Measurements from ENCODE around the gene ZFR2. TPM values are rescaled to one million over a fixed set of nuclear protein-coding genes. Genes with fewer than 3 reads are reported as not detected.
A peak's percentile ranks its signal among the peaks of the same experiment; 100 is the strongest.

Gene ZFR2
- polyA plus RNA-seq, 1 of the 3 experiments (the other 2 are of a cell fraction), result 0.44 TPM

GRCh38 chr19:3857449-3858003 lies 11.3 kb downstream of the ZFR2 start:
- TF ChIP-seq RFX5 (IDR thresholded peaks at IDR 0.05; ENCODE audit: low read length) (peak; percentile 97), TAF1 (IDR thresholded peaks at IDR 0.05; ENCODE audit: borderline replicate concordance, low read depth, low read length) (no peak)
- no peaks in the 10 kb centered on the region for H4K20me1 ChIP-seq (ENCODE audit: insufficient read depth)
- 64% methylated on average over 9 of the region's 12 CpGs for WGBS (ENCODE audit: low lambda C conversion rate)
- H3K4me3 ChIP-seq (ENCODE audit: low read depth in 2 of 2, low read length in 1 of 2), result no peak overlapping the region
- H3K9ac ChIP-seq, result no peak overlapping the region
- H3F3A ChIP-seq (replicated peaks; ENCODE audit: insufficient read depth), result no peaks in the 10 kb centered on the region
- H3K9me3 ChIP-seq, result no peaks in the 10 kb centered on the region
- no peak overlapping the region for H3K27ac ChIP-seq (ENCODE audit: low read depth in 2 of 2, low read length in 1 of 2)
- no peaks in the 10 kb centered on the region for H3K36me3 ChIP-seq (replicated peaks in 1 of 2; ENCODE audit: control insufficient read depth in 1 of 2, insufficient read depth in 2 of 2, low read length in 1 of 2)
- H2AFZ ChIP-seq (ENCODE audit: low read depth), result no peak overlapping the region
- POLR2A ChIA-PET, result interaction anchor here (0.5 kb wide), 1 partner anchor 16 kb away, joined by 3 read pairs; no protein-coding TSS in a partner anchor
- H3K79me2 ChIP-seq (ENCODE audit: insufficient read depth), result no peaks in the 10 kb centered on the region
- no peaks in the 10 kb centered on the region for H3K27me3 ChIP-seq (ENCODE audit: insufficient read depth)
- H3K4me1 ChIP-seq (ENCODE audit: control insufficient read depth in 1 of 2, insufficient read depth in 2 of 2, low read depth in 1 of 2, low read length in 1 of 2), result no peaks in the 10 kb centered on the region
- H3K9me2 ChIP-seq, result no peaks in the 10 kb centered on the region
- CTCF ChIA-PET, result no interaction called here
- no peak for DNase-seq
- no peak overlapping the region for H3K4me2 ChIP-seq

- Histone ChIP-seq H3K79me2 (ENCODE audit: insufficient read depth) (no peaks in the 10 kb centered on the region), H2AFZ (ENCODE audit: low read depth) (no peak overlapping the region), H4K20me1 (ENCODE audit: insufficient read depth) (no peaks in the 10 kb centered on the region), H3K4me1 (ENCODE audit: control insufficient read depth in 1 of 2, insufficient read depth in 2 of 2, low read depth in 1 of 2, low read length in 1 of 2) (no peaks in the 10 kb centered on the region), H3F3A (replicated peaks; ENCODE audit: insufficient read depth) (no peaks in the 10 kb centered on the region), H3K9me3 (no peaks in the 10 kb centered on the region), H3K4me2 (no peak overlapping the region), H3K36me3 (replicated peaks in 1 of 2; ENCODE audit: control insufficient read depth in 1 of 2, insufficient read depth in 2 of 2, low read length in 1 of 2) (no peaks in the 10 kb centered on the region), H3K9ac (no peak overlapping the region), H3K9me2 (no peaks in the 10 kb centered on the region), H3K27ac (ENCODE audit: low read depth in 2 of 2, low read length in 1 of 2) (no peak overlapping the region), H3K27me3 (ENCODE audit: insufficient read depth) (no peaks in the 10 kb centered on the region; the same call in 1 of the 2 replicates), H3K4me3 (ENCODE audit: low read depth in 2 of 2, low read length in 1 of 2) (no peak overlapping the region)
- TF ChIP-seq NRF1 (IDR thresholded peaks at IDR 0.05; ENCODE audit: low read depth, low read length) (no peak), IRF3 (IDR thresholded peaks at IDR 0.05; ENCODE audit: low read depth, low read length) (no peak), RXRA (IDR thresholded peaks at IDR 0.05; ENCODE audit: borderline replicate concordance, low read depth) (no peak), MEF2A (IDR thresholded peaks at IDR 0.05; ENCODE audit: borderline replicate concordance, low read depth) (no peak), POLR2AphosphoS5 (IDR thresholded peaks at IDR 0.05; ENCODE audit: low read depth, low read length) (no peak), REST (IDR thresholded peaks at IDR 0.05; ENCODE audit: low read depth, low read length) (no peak), NFIC (IDR thresholded peaks at IDR 0.05; ENCODE audit: borderline replicate concordance) (no peak), MXI1 (IDR thresholded peaks at IDR 0.05; ENCODE audit: low read depth, low read length) (no peak), ZBTB33 (IDR thresholded peaks at IDR 0.05; ENCODE audit: borderline replicate concordance, low read depth) (no peak), MAX (IDR thresholded peaks at IDR 0.05; ENCODE audit: low read depth) (no peak), CTCF (IDR thresholded peaks at IDR 0.05) (no peak), TEAD4 (IDR thresholded peaks at IDR 0.05; ENCODE audit: borderline replicate concordance, insufficient read depth) (no peak), RAD21 (IDR thresholded peaks at IDR 0.05; ENCODE audit: low read length) (no peak), FOXJ3 (CRISPR knock-in tag; IDR thresholded peaks at IDR 0.05) (no peak), ELF1 (IDR thresholded peaks at IDR 0.05) (no peak), SIN3A (IDR thresholded peaks at IDR 0.05; ENCODE audit: borderline replicate concordance, low read depth, low read length) (no peak)
- no peak for DNase-seq
- CTCF ChIA-PET, result interaction anchor here (1.9 kb wide), 1 partner anchor 33 kb away, joined by 6 read pairs; no protein-coding TSS in a partner anchor
- 88% methylated on average over 19 of the region's 19 CpGs for WGBS (ENCODE audit: low lambda C conversion rate)
- POLR2A ChIA-PET, result no interaction called here
Measured at GRCh38 chr19:3855320-3855719, 13.5 kb downstream of the ZFR2 start.
